OCI-LY7 (cell line): ENCODE results near the gene PHACTR1.

ENCODE experiments used
- CTCF ChIP-seq: fragments of 200-600 bp; sonication (generic); conservative IDR thresholded peaks from 2 replicates; pipeline ENCODE4 v1.5.1; 2014; ENCODE audit warnings: mild to moderate bottlenecking, antibody characterized with exemption, low read length, moderate library complexity, mixed read lengths
- EZH2phosphoT487 ChIP-seq: fragments of 200-600 bp; sonication (generic); IDR thresholded peaks from 2 replicates; pipeline ENCODE4 v1.6.1; 2018; ENCODE audit warnings: low read depth, borderline replicate concordance, mild to moderate bottlenecking, mixed run types, antibody characterized with exemption, low read length, moderate library complexity, mixed read lengths

- TF ChIP-seq CTCF (no peak), EZH2phosphoT487 (no peak)
Observed at GRCh38 chr6:12898603-12899002, 182.0 kb downstream of the PHACTR1 start.
